GDM1 (cell line): ENCODE measurements around the gene TAOK2.
"Not testable (repeated sequence)": the region's sequence is repeated elsewhere in the genome, so short reads cannot be mapped to it uniquely, and the experiment has no call there.

ENCODE experiments used
- DNase-seq: peaks from one replicate; lab custom pipeline; 2025; lab: John Stamatoyannopoulos, UW

The TAOK2 gene

GRCh38 chr16:30004811-30005242 lies 31.2 kb downstream of the TAOK2 start:
- no peak for DNase-seq

- DNase-seq, result no peak
These were observed 31.9 kb downstream of the TAOK2 start for GRCh38 chr16:30005341-30006094.

GRCh38 chr16:30006095-30006473 lies 32.4 kb downstream of the TAOK2 start:
- no peak for DNase-seq

- no peak for DNase-seq
These were observed 33.1 kb downstream of the TAOK2 start for GRCh38 chr16:30006659-30007377.

- DNase-seq, result no peak
These were observed 33.8 kb downstream of the TAOK2 start for GRCh38 chr16:30007378-30007895.

GRCh38 chr16:30009085-30009862 lies 35.6 kb downstream of the TAOK2 start:
- DNase-seq, result no peak

GRCh38 chr16:30009990-30010843 lies 36.5 kb downstream of the TAOK2 start:
- DNase-seq, result no peak

- no peak for DNase-seq
These were observed 37.4 kb downstream of the TAOK2 start, which contains the start of gene DOC2A for GRCh38 chr16:30010844-30011713. DOC2A (minus strand) TSS chr16:30011027; CDS start chr16:30010222, 805 bp downstream.

- no peak for DNase-seq
These were observed 38.2 kb downstream of the TAOK2 start for GRCh38 chr16:30011714-30012504.

- DNase-seq, result not testable (repeated sequence)
These were observed 38.9 kb downstream of the TAOK2 start for GRCh38 chr16:30012598-30012997.

- DNase-seq, result not testable (repeated sequence)
These were observed 41.8 kb downstream of the TAOK2 start for GRCh38 chr16:30015450-30015849.

- DNase-seq, result no peak
These were observed 43.0 kb downstream of the TAOK2 start for GRCh38 chr16:30016555-30017276.

- DNase-seq, result no peak
These were observed 43.6 kb downstream of the TAOK2 start for GRCh38 chr16:30017277-30017656.

- not testable (repeated sequence) for DNase-seq
These were observed 44.3 kb downstream of the TAOK2 start for GRCh38 chr16:30017937-30018336.

- DNase-seq, result no peak
These were observed 45.1 kb downstream of the TAOK2 start for GRCh38 chr16:30018731-30019158.

- no peak for DNase-seq
These were observed 49.2 kb downstream of the TAOK2 start, which contains the start of gene C16orf92 for GRCh38 chr16:30022887-30023286. C16orf92 (plus strand) TSS chr16:30023198; CDS start chr16:30023341, 143 bp downstream.

- DNase-seq, result no peak
These were observed 49.9 kb downstream of the TAOK2 start for GRCh38 chr16:30023586-30023985.

- no peak for DNase-seq
These were observed 50.8 kb downstream of the TAOK2 start for GRCh38 chr16:30024451-30024850.

- no peak for DNase-seq
These were observed 51.5 kb downstream of the TAOK2 start for GRCh38 chr16:30025156-30025555.
